AG04450 (cell line): ENCODE measurements around the gene ABHD3. TPM values are rescaled to one million over a fixed set of nuclear protein-coding genes. Genes with fewer than 3 reads are reported as not detected.

ENCODE experiments used
- polyA plus RNA-seq: library from polyadenylated mRNA; depleted of rRNA; stranded (reverse); fragments of >200 nt; gene quantifications from 2 replicates; pipeline ENCODE4 v1.2.3, GENCODE V29; 2011; rRNA removed
- small RNA-seq: library from RNA; depleted of rRNA; stranded (forward); fragments of <200 nt; gene quantifications from one replicate; pipeline ENCODE3, GENCODE V24; 2012; ENCODE audit warnings: low read depth; ENCODE audit not compliant: insufficient read length

The ABHD3 gene
- polyA plus RNA-seq, 1 experiment, result 5.7 TPM

Small RNAs within 50 kb of the gene (small RNA-seq; reads per million reads assigned to genes)
- gene MIR320C1 (not detected), gene RF00019 (not detected), gene RF01241 (not detected)

Other genes with a start within 250 kb of the ABHD3 start
- gene ESCO1, start 104.1 kb downstream of the ABHD3 start, polyA plus RNA-seq, result 5.6 and 8.9 TPM in 2 replicates
- 38.8 and 43.5 TPM in 2 replicates for gene SNRPD1, start 92.5 kb downstream of the ABHD3 start, polyA plus RNA-seq
- gene MIB1, start 36.0 kb upstream of the ABHD3 start, polyA plus RNA-seq, result 20.9 and 25.3 TPM in 2 replicates